Lower leg skin (tissue), 3 donors: ENCODE results near the gene TET2.

ENCODE experiments used
- POLR2A ChIP-seq, 2 donors: fragments of 450-650 bp; IDR thresholded peaks; one replicate each; pipeline ENCODE4 v1.6.1; 2016 to 2017; ENCODE audit warnings: antibody characterized with exemption in 2 of 2, mild to moderate bottlenecking in 1 of 2, moderate library complexity in 1 of 2
- TF ChIP-seq, protein P1 (sequence below), 3 donors: fragments of 450-650 bp; IDR thresholded peaks; one replicate each; pipeline ENCODE4 v1.5.1; 2016; ENCODE audit warnings: antibody characterized with exemption in 3 of 3, mild to moderate bottlenecking in 3 of 3, moderate library complexity in 2 of 3

GRCh38 chr4:105194328-105195231 is 47.9 kb downstream of the TET2 start:
- TF ChIP-seq, protein P1, sequence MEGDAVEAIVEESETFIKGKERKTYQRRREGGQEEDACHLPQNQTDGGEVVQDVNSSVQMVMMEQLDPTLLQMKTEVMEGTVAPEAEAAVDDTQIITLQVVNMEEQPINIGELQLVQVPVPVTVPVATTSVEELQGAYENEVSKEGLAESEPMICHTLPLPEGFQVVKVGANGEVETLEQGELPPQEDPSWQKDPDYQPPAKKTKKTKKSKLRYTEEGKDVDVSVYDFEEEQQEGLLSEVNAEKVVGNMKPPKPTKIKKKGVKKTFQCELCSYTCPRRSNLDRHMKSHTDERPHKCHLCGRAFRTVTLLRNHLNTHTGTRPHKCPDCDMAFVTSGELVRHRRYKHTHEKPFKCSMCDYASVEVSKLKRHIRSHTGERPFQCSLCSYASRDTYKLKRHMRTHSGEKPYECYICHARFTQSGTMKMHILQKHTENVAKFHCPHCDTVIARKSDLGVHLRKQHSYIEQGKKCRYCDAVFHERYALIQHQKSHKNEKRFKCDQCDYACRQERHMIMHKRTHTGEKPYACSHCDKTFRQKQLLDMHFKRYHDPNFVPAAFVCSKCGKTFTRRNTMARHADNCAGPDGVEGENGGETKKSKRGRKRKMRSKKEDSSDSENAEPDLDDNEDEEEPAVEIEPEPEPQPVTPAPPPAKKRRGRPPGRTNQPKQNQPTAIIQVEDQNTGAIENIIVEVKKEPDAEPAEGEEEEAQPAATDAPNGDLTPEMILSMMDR (IDR thresholded peaks at IDR 0.05) = no peak
- TF ChIP-seq POLR2A (IDR thresholded peaks at IDR 0.05) = no peak
